Ascending aorta (tissue), 2 donors: ENCODE data around the gene ATP9B. TPM values are rescaled to one million over a fixed set of nuclear protein-coding genes. Genes with fewer than 3 reads are reported as not detected.

Experiments
- DNase-seq, 2 donors: peaks; one replicate each; pipeline ENCODE4 v3.0.0-alpha.2; 2019; ENCODE audit warnings: low spot score in 2 of 2
- H3K27ac ChIP-seq, 2 donors: fragments of 200-600 bp; sonication (generic); one replicate each; pipeline ENCODE4 v1.5.1; 2016 to 2017; ENCODE audit warnings: mild to moderate bottlenecking in 1 of 2
- H3K27me3 ChIP-seq: fragments of 200-600 bp; sonication (generic); one replicate; pipeline ENCODE4 v1.5.1; 2017
- H3K36me3 ChIP-seq, 2 donors: fragments of 200-600 bp; sonication (generic); one replicate each; pipeline ENCODE4 v1.5.1; 2016
- H3K4me1 ChIP-seq, 2 donors: fragments of 200-600 bp; sonication (generic); one replicate each; pipeline ENCODE4 v1.5.1; 2016 to 2017; ENCODE audit warnings: mild to moderate bottlenecking in 1 of 2
- H3K4me3 ChIP-seq, 2 donors: fragments of 200-600 bp; sonication (generic); one replicate each; pipeline ENCODE4 v1.5.1; 2016 to 2017; ENCODE audit warnings: mild to moderate bottlenecking in 1 of 2
- H3K9me3 ChIP-seq, 2 donors: fragments of 200-600 bp; sonication (generic); one replicate each; pipeline ENCODE4 v1.5.1; 2016
- intact Hi-C: fragments of 100-400 bp; cut with DNase I; formaldehyde crosslinking; loops from one replicate; pipeline ENCODE4 v1.15.1; 2023
- total RNA-seq: library from RNA; depleted of rRNA; stranded (reverse); fragments of >200 nt; gene quantifications from one replicate; pipeline ENCODE4 v1.1.0, GENCODE V29; 2016
- TF ChIP-seq, protein P1 (sequence below), 3 experiments: fragments of 200-600 bp in 2 of 3; fragments of 450-650 bp in 1 of 3; sonication (generic) in 2 of 3; IDR thresholded peaks; one replicate each; pipeline ENCODE4 v1.5.1; 2016 to 2019; ENCODE audit warnings: antibody characterized with exemption in 3 of 3, mild to moderate bottlenecking in 1 of 3, moderate library complexity in 1 of 3

The ATP9B gene
- total RNA-seq, 1 donor from 2014 or later = 14.4 TPM

DNA sequence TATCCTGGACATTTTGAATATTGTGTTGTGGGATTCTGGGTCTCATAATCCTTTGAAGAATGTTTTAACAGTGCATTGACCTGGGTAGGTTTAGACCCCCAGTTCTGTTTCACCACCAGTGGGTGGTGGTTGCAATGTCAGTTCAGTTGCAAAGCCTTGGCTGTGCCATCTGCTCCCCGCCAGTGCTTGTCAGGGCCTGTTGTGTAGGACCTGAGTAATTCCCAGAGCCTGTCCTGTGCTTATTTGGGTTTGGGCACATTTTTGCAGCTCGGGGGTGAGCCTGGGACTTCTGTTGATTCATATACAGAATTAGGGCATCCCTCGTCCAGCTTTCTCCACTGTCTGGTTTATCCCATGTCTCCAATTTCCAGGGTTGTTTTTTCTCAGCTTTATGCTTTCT lies 24.8 kb downstream of the ATP9B start:
- TF ChIP-seq, protein P1, sequence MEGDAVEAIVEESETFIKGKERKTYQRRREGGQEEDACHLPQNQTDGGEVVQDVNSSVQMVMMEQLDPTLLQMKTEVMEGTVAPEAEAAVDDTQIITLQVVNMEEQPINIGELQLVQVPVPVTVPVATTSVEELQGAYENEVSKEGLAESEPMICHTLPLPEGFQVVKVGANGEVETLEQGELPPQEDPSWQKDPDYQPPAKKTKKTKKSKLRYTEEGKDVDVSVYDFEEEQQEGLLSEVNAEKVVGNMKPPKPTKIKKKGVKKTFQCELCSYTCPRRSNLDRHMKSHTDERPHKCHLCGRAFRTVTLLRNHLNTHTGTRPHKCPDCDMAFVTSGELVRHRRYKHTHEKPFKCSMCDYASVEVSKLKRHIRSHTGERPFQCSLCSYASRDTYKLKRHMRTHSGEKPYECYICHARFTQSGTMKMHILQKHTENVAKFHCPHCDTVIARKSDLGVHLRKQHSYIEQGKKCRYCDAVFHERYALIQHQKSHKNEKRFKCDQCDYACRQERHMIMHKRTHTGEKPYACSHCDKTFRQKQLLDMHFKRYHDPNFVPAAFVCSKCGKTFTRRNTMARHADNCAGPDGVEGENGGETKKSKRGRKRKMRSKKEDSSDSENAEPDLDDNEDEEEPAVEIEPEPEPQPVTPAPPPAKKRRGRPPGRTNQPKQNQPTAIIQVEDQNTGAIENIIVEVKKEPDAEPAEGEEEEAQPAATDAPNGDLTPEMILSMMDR (IDR thresholded peaks at IDR 0.05) = no peak

GRCh38 chr18:79095216-79095615 lies 26.0 kb downstream of the ATP9B start:
- DNase-seq = no peak
- no peak overlapping the region for H3K27ac ChIP-seq
- intact Hi-C loops = no loop called here
- no peaks in the 10 kb centered on the region for H3K4me1 ChIP-seq
- peaks cover 0 to 11% of the 10 kb centered on the region in 2 donors for H3K9me3 ChIP-seq
- no peak overlapping the region for H3K4me3 ChIP-seq
- H3K27me3 ChIP-seq = no peaks in the 10 kb centered on the region
- H3K36me3 ChIP-seq = no peaks in the 10 kb centered on the region
- TF ChIP-seq, protein P1 (IDR thresholded peaks at IDR 0.05) = no peak

More for the DNA sequence above, 24.8 kb downstream of the ATP9B start:
- no peak overlapping the region for H3K4me3 ChIP-seq
- H3K27ac ChIP-seq = no peak overlapping the region
- peaks cover 0 to 14% of the 10 kb centered on the region in 2 donors for H3K9me3 ChIP-seq
- H3K27me3 ChIP-seq = no peaks in the 10 kb centered on the region
- no peaks in the 10 kb centered on the region for H3K4me1 ChIP-seq
- intact Hi-C loops = no loop called here
- no peak for DNase-seq
- no peaks in the 10 kb centered on the region for H3K36me3 ChIP-seq

- H3K4me1 ChIP-seq = no peaks in the 10 kb centered on the region
- intact Hi-C loops = no loop called here
- H3K4me3 ChIP-seq = no peak overlapping the region
- no peaks in the 10 kb centered on the region for H3K36me3 ChIP-seq
- no peak for DNase-seq
- H3K27ac ChIP-seq = no peak overlapping the region
- no peaks in the 10 kb centered on the region for H3K9me3 ChIP-seq
- H3K27me3 ChIP-seq = no peaks in the 10 kb centered on the region
- TF ChIP-seq, protein P1 (IDR thresholded peaks at IDR 0.05) = no peak
Measured at GRCh38 chr18:79100944-79101343, 31.8 kb downstream of the ATP9B start.

- intact Hi-C loops = no loop called here
- Histone ChIP-seq H3K27me3 (no peaks in the 10 kb centered on the region), H3K9me3 (no peaks in the 10 kb centered on the region), H3K4me3 (no peak overlapping the region), H3K4me1 (no peaks in the 10 kb centered on the region), H3K36me3 (no peaks in the 10 kb centered on the region), H3K27ac (no peak overlapping the region)
- no peak for DNase-seq
- TF ChIP-seq, protein P1 (IDR thresholded peaks at IDR 0.05) = no peak
Measured at GRCh38 chr18:79102886-79103285, 33.7 kb downstream of the ATP9B start.

- H3K9me3 ChIP-seq = no peaks in the 10 kb centered on the region
- H3K36me3 ChIP-seq = no peaks in the 10 kb centered on the region
- H3K27ac ChIP-seq = no peak overlapping the region
- no peaks in the 10 kb centered on the region for H3K27me3 ChIP-seq
- H3K4me1 ChIP-seq = no peaks in the 10 kb centered on the region
- TF ChIP-seq, protein P1 (IDR thresholded peaks at IDR 0.05) = no peak
- no peak overlapping the region for H3K4me3 ChIP-seq
- intact Hi-C loops = no loop called here
- no peak for DNase-seq
Measured at GRCh38 chr18:79104137-79104536, 34.9 kb downstream of the ATP9B start.

- DNase-seq = no peak
- TF ChIP-seq, protein P1 (IDR thresholded peaks at IDR 0.05) = no peak
- no peak overlapping the region for H3K4me3 ChIP-seq
- H3K27ac ChIP-seq = no peak overlapping the region
- intact Hi-C loops = no loop called here
- no peaks in the 10 kb centered on the region for H3K36me3 ChIP-seq
- H3K27me3 ChIP-seq = no peaks in the 10 kb centered on the region
- no peaks in the 10 kb centered on the region for H3K9me3 ChIP-seq
- no peaks in the 10 kb centered on the region for H3K4me1 ChIP-seq
Measured at GRCh38 chr18:79105455-79105854, 36.3 kb downstream of the ATP9B start.
